GM19467 (cell line): ENCODE results near the gene MRPS27.
"Not testable (repeated sequence)": the region's sequence is repeated elsewhere in the genome, so short reads cannot be mapped to it uniquely, and the experiment has no call there.

ENCODE experiments used
- ATAC-seq: cut with Tn5 transposase; IDR thresholded peaks from one replicate; pipeline ENCODE4 v1.9.1; 2021; ENCODE audit warnings: mild to moderate bottlenecking, moderate library complexity; ENCODE audit not compliant: unreplicated experiment

The MRPS27 gene

GRCh38 chr5:72177538-72177937 is 142.5 kb downstream of the MRPS27 start:
- peak; percentile 64 for ATAC-seq

DNA sequence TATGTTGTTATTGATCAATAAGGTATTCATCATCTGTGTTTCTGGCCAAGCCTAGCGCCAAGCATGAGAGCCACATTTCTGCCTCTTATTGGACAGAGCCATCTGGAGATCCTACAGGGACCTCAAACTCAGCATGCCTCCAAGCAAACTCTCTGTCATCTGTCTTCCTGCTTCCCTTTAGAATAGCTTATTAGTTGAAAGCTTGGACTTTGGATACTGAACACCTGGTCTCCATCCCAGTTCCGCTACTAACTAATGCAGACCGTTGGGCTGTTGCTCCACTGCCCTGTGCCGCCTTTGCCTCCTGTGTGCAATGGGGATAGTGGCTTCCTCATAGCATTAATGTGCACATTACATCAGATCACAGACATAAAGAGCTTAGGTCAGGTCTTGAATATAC is 147.3 kb downstream of the MRPS27 start:
- ATAC-seq: no peak

DNA sequence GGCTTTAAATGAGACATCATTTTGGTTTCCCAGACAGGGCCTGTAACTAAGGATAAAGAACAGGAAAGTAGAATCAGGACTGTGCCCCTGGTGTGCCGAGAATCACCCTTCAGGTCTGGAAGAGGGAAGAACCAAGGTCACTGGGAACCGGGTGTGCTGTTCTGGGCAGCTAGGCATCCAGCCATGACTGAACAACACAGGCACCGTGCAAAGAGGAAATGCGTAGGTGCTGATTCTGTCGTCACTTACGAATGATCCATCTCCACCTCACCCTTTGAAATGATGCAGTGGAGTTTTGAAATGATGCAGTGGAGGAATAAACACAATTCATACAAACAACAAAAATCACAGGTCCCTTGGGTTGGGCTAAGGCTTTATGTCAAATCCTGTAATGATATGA is 148.4 kb downstream of the MRPS27 start:
- no peak for ATAC-seq

DNA sequence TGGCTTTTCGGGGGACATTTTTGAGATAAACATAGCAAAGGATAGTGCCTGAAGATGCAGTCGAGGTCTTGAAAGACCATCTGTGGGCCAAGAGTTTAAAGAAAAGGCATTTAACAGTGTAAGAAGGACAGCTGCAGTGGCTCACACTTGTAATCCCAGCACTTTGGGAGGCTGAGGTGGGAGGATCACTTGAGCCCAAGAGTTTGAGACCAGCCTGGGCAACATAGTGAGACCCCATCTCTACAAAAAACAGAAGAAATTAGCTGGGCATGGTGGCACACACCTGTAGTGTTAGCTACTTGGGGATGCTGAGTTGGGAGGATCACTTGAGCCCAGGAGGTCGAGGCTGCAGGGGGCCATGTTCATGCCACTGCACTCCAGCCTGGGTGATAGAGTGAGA is 148.9 kb downstream of the MRPS27 start:
- not testable (repeated sequence) for ATAC-seq

DNA sequence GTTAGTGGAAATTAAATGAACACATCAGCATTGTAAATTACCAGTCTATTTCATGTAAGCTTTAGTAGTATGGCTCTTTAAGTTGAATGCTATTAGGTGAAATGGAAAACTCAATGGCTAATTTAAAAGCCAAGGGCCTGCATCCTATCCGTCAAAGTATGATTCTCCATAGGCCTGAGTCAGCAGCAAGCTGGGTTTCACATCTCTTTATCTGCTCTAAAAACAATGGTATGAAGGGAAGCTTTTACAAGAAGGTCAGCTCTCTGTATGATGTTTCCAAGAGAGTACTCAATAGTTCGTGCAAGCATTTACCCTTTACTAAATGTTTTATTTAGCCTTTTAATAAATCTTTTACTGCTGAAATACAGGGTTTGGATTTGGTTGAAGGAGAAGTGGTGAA is 149.9 kb downstream of the MRPS27 start:
- no peak for ATAC-seq
